ENCODE measurements around the gene PTPRJ.

PTPRJ gene

GRCh38 chr11:48043111-48043990, 63.0 kb downstream of the PTPRJ start:
- no peak for DNase-seq

- no peak for DNase-seq
These were observed 63.7 kb downstream of the PTPRJ start for GRCh38 chr11:48043991-48044512.

GRCh38 chr11:48044577-48044976, 64.2 kb downstream of the PTPRJ start:
- DNase-seq: no peak

GRCh38 chr11:48045536-48045935, 65.2 kb downstream of the PTPRJ start:
- no peak for DNase-seq

- no peak for DNase-seq
These were observed 67.3 kb downstream of the PTPRJ start for GRCh38 chr11:48047616-48048015.

GRCh38 chr11:48049036-48049435, 68.7 kb downstream of the PTPRJ start:
- no peak for DNase-seq

- DNase-seq: no peak
These were observed 69.9 kb downstream of the PTPRJ start for GRCh38 chr11:48050304-48050703.

- no peak for DNase-seq
These were observed 71.0 kb downstream of the PTPRJ start for GRCh38 chr11:48051217-48051830.

GRCh38 chr11:48052183-48053044, 72.1 kb downstream of the PTPRJ start:
- DNase-seq: no peak

GRCh38 chr11:48054994-48055291, 74.6 kb downstream of the PTPRJ start:
- DNase-seq: no peak

GRCh38 chr11:48055292-48056132, 75.2 kb downstream of the PTPRJ start:
- no peak for DNase-seq

- no peak for DNase-seq
These were observed 76.2 kb downstream of the PTPRJ start for GRCh38 chr11:48056325-48057183.

- no peak for DNase-seq
These were observed 77.7 kb downstream of the PTPRJ start for GRCh38 chr11:48058064-48058463.

GRCh38 chr11:48058788-48059187, 78.4 kb downstream of the PTPRJ start:
- DNase-seq: no peak

- no peak for DNase-seq
These were observed 82.3 kb downstream of the PTPRJ start for GRCh38 chr11:48062649-48063048.

- no peak for DNase-seq
These were observed 83.1 kb downstream of the PTPRJ start for GRCh38 chr11:48063424-48063978.

- DNase-seq: no peak
These were observed 83.9 kb downstream of the PTPRJ start for GRCh38 chr11:48064306-48064705.

- no peak for DNase-seq
These were observed 86.8 kb downstream of the PTPRJ start for GRCh38 chr11:48066881-48067800.

GRCh38 chr11:48073031-48073861, 92.9 kb downstream of the PTPRJ start:
- no peak for DNase-seq
